SK-N-SH treated with all-trans-retinoic acid at 6 μM for 48 hours (cell line): ENCODE measurements around the gene MGME1.

ENCODE experiments used
- ATAC-seq: fragments of 200-7000 bp; cut with Tn5 transposase; 3 replicates; pipeline ENCODE4 v1.9.1; 2020; ENCODE audit warnings: mild to moderate bottlenecking, moderate library complexity
- ARNTL ChIP-seq: fragments of 450-650 bp; formaldehyde crosslinking; IDR thresholded peaks from 2 replicates; pipeline ENCODE4 v1.5.0; 2020; ENCODE audit warnings: low read depth, mild to moderate bottlenecking, moderate library complexity, borderline replicate concordance
- BACH2 ChIP-seq: fragments of 250-450 bp; sonication (Bioruptor Pico); IDR thresholded peaks from 2 replicates; pipeline ENCODE4 v1.9.0; 2021; ENCODE audit warnings: mild to moderate bottlenecking, borderline replicate concordance
- CSDC2 ChIP-seq: fragments of 250-450 bp; sonication (Bioruptor Pico); IDR thresholded peaks from 2 replicates; pipeline ENCODE4 v1.5.0; 2020; ENCODE audit warnings: mild to moderate bottlenecking, moderate library complexity
- CSRNP3 ChIP-seq: fragments of 250-450 bp; sonication (Bioruptor Pico); IDR thresholded peaks from 2 replicates; pipeline ENCODE4 v1.5.1; 2021; ENCODE audit warnings: mild to moderate bottlenecking, moderate library complexity
- ESRRG ChIP-seq: fragments of 250-450 bp; sonication (Bioruptor Pico); IDR thresholded peaks from 2 replicates; pipeline ENCODE4 v1.6.1; 2021; ENCODE audit warnings: mild to moderate bottlenecking
- GLIS3 ChIP-seq: fragments of 250-450 bp; sonication (Bioruptor Pico); IDR thresholded peaks from 2 replicates; pipeline ENCODE4 v1.5.0; 2020; ENCODE audit warnings: mild to moderate bottlenecking, moderate library complexity
- ISL1 ChIP-seq: fragments of 250-450 bp; sonication (Bioruptor Pico); IDR thresholded peaks from 2 replicates; pipeline ENCODE4 v2.1.2; 2022; ENCODE audit warnings: mild to moderate bottlenecking, moderate library complexity
- OSR1 ChIP-seq: fragments of 250-450 bp; sonication (Bioruptor Pico); IDR thresholded peaks from 2 replicates; pipeline ENCODE4 v1.8.0; 2022; ENCODE audit warnings: moderate library complexity, mild to moderate bottlenecking, inconsistent platforms
- PATZ1 ChIP-seq: fragments of 250-450 bp; sonication (Bioruptor Pico); IDR thresholded peaks from 2 replicates; pipeline ENCODE4 v1.8.0; 2020; ENCODE audit warnings: mild to moderate bottlenecking, moderate library complexity, borderline replicate concordance
- PPARA ChIP-seq: fragments of 250-450 bp; sonication (Bioruptor Pico); IDR thresholded peaks from 2 replicates; pipeline ENCODE4 v1.5.0; 2020; ENCODE audit warnings: mild to moderate bottlenecking, borderline replicate concordance
- RARB ChIP-seq: fragments of 250-450 bp; sonication (Bioruptor Pico); IDR thresholded peaks from 2 replicates; pipeline ENCODE4 v1.8.0; 2021; ENCODE audit warnings: mild to moderate bottlenecking, moderate library complexity
- SNAI2 ChIP-seq: fragments of 250-450 bp; sonication (Bioruptor Pico); IDR thresholded peaks from 2 replicates; pipeline ENCODE4 v1.5.0; 2020; ENCODE audit warnings: mild to moderate bottlenecking, moderate library complexity
- TCF4 ChIP-seq: fragments of 250-450 bp; sonication (Bioruptor Pico); IDR thresholded peaks from 2 replicates; pipeline ENCODE4 v1.8.0; 2021; ENCODE audit warnings: mild to moderate bottlenecking, moderate library complexity, borderline replicate concordance
- TOX ChIP-seq: fragments of 250-450 bp; sonication (Bioruptor Pico); IDR thresholded peaks from 2 replicates; pipeline ENCODE4 v1.8.0; 2021; ENCODE audit warnings: mild to moderate bottlenecking, moderate library complexity, borderline replicate concordance
- TSHZ2 ChIP-seq: fragments of 250-450 bp; sonication (Bioruptor Pico); IDR thresholded peaks from 2 replicates; pipeline ENCODE4 v1.5.0; 2020; ENCODE audit warnings: mild to moderate bottlenecking, moderate library complexity
- ZC3H10 ChIP-seq: fragments of 250-450 bp; sonication (Bioruptor Pico); IDR thresholded peaks from 2 replicates; pipeline ENCODE4 v1.5.1; 2021; ENCODE audit warnings: mild to moderate bottlenecking, moderate library complexity
- ZFP3 ChIP-seq: fragments of 250-450 bp; sonication (Bioruptor Pico); IDR thresholded peaks from 2 replicates; pipeline ENCODE4 v1.5.0; 2020; ENCODE audit warnings: mild to moderate bottlenecking, moderate library complexity
- ZFP30 ChIP-seq: fragments of 450-650 bp; formaldehyde crosslinking; IDR thresholded peaks from 2 replicates; pipeline ENCODE4 v1.5.0; 2022; ENCODE audit warnings: mild to moderate bottlenecking, moderate library complexity
- ZNF565 ChIP-seq: fragments of 450-650 bp; formaldehyde crosslinking; conservative IDR thresholded peaks from 2 replicates; pipeline ENCODE4 v1.5.0; 2020; ENCODE audit warnings: low read depth, mild to moderate bottlenecking, moderate library complexity
- ZNF70 ChIP-seq: fragments of 450-650 bp; formaldehyde crosslinking; IDR thresholded peaks from 2 replicates; pipeline ENCODE4 v1.5.0; 2020; ENCODE audit warnings: mild to moderate bottlenecking, moderate library complexity
- ZNF8 ChIP-seq: fragments of 450-650 bp; formaldehyde crosslinking; IDR thresholded peaks from 2 replicates; pipeline ENCODE4 v1.5.0; 2020; ENCODE audit warnings: mild to moderate bottlenecking, moderate library complexity
- TF ChIP-seq, protein P1 (sequence below): fragments of 250-450 bp; sonication (Bioruptor Pico); IDR thresholded peaks from 2 replicates; pipeline ENCODE4 v1.8.0; 2021; ENCODE audit warnings: low read depth, mild to moderate bottlenecking, moderate library complexity, borderline replicate concordance
- TF ChIP-seq, protein P2 (sequence below): fragments of 250-450 bp; sonication (Bioruptor Pico); IDR thresholded peaks from 2 replicates; pipeline ENCODE4 v1.5.1; 2020; ENCODE audit warnings: low read depth, mild to moderate bottlenecking, moderate library complexity

MGME1 gene, protein sequence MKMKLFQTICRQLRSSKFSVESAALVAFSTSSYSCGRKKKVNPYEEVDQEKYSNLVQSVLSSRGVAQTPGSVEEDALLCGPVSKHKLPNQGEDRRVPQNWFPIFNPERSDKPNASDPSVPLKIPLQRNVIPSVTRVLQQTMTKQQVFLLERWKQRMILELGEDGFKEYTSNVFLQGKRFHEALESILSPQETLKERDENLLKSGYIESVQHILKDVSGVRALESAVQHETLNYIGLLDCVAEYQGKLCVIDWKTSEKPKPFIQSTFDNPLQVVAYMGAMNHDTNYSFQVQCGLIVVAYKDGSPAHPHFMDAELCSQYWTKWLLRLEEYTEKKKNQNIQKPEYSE

GRCh38 chr20:17968366-17969277 is at the start of gene MGME1, which contains the start of gene SNX5:
Gene MGME1, plus strand, starts transcription at chr20:17969018. Its CDS starts 842 bp downstream, at chr20:17969860.
Gene SNX5, minus strand, starts transcription at chr20:17968794. Its CDS starts 369 bp downstream, at chr20:17968425.
- peak; percentile 95 for ATAC-seq
- TF ChIP-seq, protein P1, sequence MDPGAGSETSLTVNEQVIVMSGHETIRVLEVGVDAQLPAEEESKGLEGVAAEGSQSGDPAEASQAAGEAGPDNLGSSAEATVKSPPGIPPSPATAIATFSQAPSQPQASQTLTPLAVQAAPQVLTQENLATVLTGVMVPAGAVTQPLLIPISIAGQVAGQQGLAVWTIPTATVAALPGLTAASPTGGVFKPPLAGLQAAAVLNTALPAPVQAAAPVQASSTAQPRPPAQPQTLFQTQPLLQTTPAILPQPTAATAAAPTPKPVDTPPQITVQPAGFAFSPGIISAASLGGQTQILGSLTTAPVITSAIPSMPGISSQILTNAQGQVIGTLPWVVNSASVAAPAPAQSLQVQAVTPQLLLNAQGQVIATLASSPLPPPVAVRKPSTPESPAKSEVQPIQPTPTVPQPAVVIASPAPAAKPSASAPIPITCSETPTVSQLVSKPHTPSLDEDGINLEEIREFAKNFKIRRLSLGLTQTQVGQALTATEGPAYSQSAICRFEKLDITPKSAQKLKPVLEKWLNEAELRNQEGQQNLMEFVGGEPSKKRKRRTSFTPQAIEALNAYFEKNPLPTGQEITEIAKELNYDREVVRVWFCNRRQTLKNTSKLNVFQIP (CRISPR knock-in tag), result no peak
- TF ChIP-seq ARNTL (CRISPR knock-in tag), result no peak
- TF ChIP-seq CSDC2 (CRISPR knock-in tag), result peak; percentile 94
- no peak for TF ChIP-seq OSR1 (CRISPR knock-in tag)
- 0 out of 2 replicates have a peak, but pooled peaks have one; percentile 17 for TF ChIP-seq ZFP30 (CRISPR knock-in tag)
- no peak for TF ChIP-seq SNAI2 (CRISPR knock-in tag)
- TF ChIP-seq, protein P2, sequence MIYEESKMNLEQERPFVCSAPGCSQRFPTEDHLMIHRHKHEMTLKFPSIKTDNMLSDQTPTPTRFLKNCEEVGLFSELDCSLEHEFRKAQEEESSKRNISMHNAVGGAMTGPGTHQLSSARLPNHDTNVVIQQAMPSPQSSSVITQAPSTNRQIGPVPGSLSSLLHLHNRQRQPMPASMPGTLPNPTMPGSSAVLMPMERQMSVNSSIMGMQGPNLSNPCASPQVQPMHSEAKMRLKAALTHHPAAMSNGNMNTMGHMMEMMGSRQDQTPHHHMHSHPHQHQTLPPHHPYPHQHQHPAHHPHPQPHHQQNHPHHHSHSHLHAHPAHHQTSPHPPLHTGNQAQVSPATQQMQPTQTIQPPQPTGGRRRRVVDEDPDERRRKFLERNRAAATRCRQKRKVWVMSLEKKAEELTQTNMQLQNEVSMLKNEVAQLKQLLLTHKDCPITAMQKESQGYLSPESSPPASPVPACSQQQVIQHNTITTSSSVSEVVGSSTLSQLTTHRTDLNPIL, result no peak
- no peak for TF ChIP-seq TOX (CRISPR knock-in tag)
- no peak for TF ChIP-seq BACH2 (CRISPR knock-in tag)
- no peak for TF ChIP-seq RARB (CRISPR knock-in tag)
- peak; percentile 85 for TF ChIP-seq ZNF565 (CRISPR knock-in tag)
- 0 out of 2 replicates have a peak, but pooled peaks have one; percentile 30 for TF ChIP-seq PATZ1 (CRISPR knock-in tag)
- 0 out of 2 replicates have a peak, but pooled peaks have one; percentile 22 for TF ChIP-seq ZNF70 (CRISPR knock-in tag)
- no peak for TF ChIP-seq PPARA
- TF ChIP-seq CSRNP3 (CRISPR knock-in tag), result no peak
- TF ChIP-seq ZC3H10 (CRISPR knock-in tag), result no peak
- no peak for TF ChIP-seq ZNF8
- TF ChIP-seq TCF4, result no peak
- TF ChIP-seq ISL1 (CRISPR knock-in tag), result no peak
- TF ChIP-seq TSHZ2, result peak; percentile 86
- 0 out of 2 replicates have a peak, but pooled peaks have one; percentile 59 for TF ChIP-seq GLIS3 (CRISPR knock-in tag)
- TF ChIP-seq ESRRG (CRISPR knock-in tag), result no peak
- peak; percentile 43; the same call in 1 of the 2 replicates for TF ChIP-seq ZFP3 (CRISPR knock-in tag)
